Measurements from ENCODE around the gene CLIP1. TPM values are rescaled to one million over a fixed set of nuclear protein-coding genes. Genes with fewer than 3 reads are reported as not detected.
A peak's percentile ranks its signal among the peaks of the same experiment; 100 is the strongest.

The CLIP1 gene
- total and polyA plus RNA-seq, 2 of the 13 experiments (the other 11 are each of a cell fraction or from before 2014, with no cell fraction given), result 28.9 to 43.7 TPM

- TF ChIP-seq FOXK1 (CRISPR knock-in tag; IDR thresholded peaks at IDR 0.05; ENCODE audit: borderline replicate concordance, low read depth) (peak; percentile 95; the same call in 1 of the 2 replicates), MBD4 (IDR thresholded peaks at IDR 0.05; ENCODE audit: borderline replicate concordance, low read length) (no peak), ZNF75D (CRISPR knock-in tag; IDR thresholded peaks at IDR 0.05; ENCODE audit: borderline replicate concordance) (no peak), ZNF331 (CRISPR knock-in tag; IDR thresholded peaks at IDR 0.05) (peak; percentile 68; the same call in 1 of the 2 replicates), KDM4B (CRISPR knock-in tag; IDR thresholded peaks at IDR 0.05) (peak; percentile 87; the same call in 1 of the 2 replicates), ZNF557 (CRISPR knock-in tag; IDR thresholded peaks at IDR 0.05) (no peak), ZNF33B (CRISPR knock-in tag; IDR thresholded peaks at IDR 0.05) (peak; percentile 78; the same call in 1 of the 2 replicates), ZNF563 (CRISPR knock-in tag; IDR thresholded peaks at IDR 0.05) (peak; percentile 47; the same call in 1 of the 2 replicates), KMT2A (CRISPR knock-in tag; IDR thresholded peaks at IDR 0.05) (peak; percentile 95), SIN3A (IDR thresholded peaks at IDR 0.05; ENCODE audit: borderline replicate concordance, low read depth, low read length) (peak; percentile 99)
- TF ChIP-seq, protein P1, sequence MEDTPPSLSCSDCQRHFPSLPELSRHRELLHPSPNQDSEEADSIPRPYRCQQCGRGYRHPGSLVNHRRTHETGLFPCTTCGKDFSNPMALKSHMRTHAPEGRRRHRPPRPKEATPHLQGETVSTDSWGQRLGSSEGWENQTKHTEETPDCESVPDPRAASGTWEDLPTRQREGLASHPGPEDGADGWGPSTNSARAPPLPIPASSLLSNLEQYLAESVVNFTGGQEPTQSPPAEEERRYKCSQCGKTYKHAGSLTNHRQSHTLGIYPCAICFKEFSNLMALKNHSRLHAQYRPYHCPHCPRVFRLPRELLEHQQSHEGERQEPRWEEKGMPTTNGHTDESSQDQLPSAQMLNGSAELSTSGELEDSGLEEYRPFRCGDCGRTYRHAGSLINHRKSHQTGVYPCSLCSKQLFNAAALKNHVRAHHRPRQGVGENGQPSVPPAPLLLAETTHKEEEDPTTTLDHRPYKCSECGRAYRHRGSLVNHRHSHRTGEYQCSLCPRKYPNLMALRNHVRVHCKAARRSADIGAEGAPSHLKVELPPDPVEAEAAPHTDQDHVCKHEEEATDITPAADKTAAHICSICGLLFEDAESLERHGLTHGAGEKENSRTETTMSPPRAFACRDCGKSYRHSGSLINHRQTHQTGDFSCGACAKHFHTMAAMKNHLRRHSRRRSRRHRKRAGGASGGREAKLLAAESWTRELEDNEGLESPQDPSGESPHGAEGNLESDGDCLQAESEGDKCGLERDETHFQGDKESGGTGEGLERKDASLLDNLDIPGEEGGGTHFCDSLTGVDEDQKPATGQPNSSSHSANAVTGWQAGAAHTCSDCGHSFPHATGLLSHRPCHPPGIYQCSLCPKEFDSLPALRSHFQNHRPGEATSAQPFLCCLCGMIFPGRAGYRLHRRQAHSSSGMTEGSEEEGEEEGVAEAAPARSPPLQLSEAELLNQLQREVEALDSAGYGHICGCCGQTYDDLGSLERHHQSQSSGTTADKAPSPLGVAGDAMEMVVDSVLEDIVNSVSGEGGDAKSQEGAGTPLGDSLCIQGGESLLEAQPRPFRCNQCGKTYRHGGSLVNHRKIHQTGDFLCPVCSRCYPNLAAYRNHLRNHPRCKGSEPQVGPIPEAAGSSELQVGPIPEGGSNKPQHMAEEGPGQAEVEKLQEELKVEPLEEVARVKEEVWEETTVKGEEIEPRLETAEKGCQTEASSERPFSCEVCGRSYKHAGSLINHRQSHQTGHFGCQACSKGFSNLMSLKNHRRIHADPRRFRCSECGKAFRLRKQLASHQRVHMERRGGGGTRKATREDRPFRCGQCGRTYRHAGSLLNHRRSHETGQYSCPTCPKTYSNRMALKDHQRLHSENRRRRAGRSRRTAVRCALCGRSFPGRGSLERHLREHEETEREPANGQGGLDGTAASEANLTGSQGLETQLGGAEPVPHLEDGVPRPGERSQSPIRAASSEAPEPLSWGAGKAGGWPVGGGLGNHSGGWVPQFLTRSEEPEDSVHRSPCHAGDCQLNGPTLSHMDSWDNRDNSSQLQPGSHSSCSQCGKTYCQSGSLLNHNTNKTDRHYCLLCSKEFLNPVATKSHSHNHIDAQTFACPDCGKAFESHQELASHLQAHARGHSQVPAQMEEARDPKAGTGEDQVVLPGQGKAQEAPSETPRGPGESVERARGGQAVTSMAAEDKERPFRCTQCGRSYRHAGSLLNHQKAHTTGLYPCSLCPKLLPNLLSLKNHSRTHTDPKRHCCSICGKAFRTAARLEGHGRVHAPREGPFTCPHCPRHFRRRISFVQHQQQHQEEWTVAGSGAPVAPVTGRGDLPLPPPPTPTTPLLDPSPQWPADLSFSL (CRISPR knock-in tag; IDR thresholded peaks at IDR 0.05), result no peak
- TF ChIP-seq, protein P2, sequence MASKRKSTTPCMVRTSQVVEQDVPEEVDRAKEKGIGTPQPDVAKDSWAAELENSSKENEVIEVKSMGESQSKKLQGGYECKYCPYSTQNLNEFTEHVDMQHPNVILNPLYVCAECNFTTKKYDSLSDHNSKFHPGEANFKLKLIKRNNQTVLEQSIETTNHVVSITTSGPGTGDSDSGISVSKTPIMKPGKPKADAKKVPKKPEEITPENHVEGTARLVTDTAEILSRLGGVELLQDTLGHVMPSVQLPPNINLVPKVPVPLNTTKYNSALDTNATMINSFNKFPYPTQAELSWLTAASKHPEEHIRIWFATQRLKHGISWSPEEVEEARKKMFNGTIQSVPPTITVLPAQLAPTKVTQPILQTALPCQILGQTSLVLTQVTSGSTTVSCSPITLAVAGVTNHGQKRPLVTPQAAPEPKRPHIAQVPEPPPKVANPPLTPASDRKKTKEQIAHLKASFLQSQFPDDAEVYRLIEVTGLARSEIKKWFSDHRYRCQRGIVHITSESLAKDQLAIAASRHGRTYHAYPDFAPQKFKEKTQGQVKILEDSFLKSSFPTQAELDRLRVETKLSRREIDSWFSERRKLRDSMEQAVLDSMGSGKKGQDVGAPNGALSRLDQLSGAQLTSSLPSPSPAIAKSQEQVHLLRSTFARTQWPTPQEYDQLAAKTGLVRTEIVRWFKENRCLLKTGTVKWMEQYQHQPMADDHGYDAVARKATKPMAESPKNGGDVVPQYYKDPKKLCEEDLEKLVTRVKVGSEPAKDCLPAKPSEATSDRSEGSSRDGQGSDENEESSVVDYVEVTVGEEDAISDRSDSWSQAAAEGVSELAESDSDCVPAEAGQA (IDR thresholded peaks at IDR 0.05; ENCODE audit: low read depth), result peak; percentile 81; the same call in 1 of the 2 replicates
- TF ChIP-seq, protein P2 (CRISPR knock-in tag; IDR thresholded peaks at IDR 0.05; ENCODE audit: borderline replicate concordance), result no peak
- TF ChIP-seq, protein P3, sequence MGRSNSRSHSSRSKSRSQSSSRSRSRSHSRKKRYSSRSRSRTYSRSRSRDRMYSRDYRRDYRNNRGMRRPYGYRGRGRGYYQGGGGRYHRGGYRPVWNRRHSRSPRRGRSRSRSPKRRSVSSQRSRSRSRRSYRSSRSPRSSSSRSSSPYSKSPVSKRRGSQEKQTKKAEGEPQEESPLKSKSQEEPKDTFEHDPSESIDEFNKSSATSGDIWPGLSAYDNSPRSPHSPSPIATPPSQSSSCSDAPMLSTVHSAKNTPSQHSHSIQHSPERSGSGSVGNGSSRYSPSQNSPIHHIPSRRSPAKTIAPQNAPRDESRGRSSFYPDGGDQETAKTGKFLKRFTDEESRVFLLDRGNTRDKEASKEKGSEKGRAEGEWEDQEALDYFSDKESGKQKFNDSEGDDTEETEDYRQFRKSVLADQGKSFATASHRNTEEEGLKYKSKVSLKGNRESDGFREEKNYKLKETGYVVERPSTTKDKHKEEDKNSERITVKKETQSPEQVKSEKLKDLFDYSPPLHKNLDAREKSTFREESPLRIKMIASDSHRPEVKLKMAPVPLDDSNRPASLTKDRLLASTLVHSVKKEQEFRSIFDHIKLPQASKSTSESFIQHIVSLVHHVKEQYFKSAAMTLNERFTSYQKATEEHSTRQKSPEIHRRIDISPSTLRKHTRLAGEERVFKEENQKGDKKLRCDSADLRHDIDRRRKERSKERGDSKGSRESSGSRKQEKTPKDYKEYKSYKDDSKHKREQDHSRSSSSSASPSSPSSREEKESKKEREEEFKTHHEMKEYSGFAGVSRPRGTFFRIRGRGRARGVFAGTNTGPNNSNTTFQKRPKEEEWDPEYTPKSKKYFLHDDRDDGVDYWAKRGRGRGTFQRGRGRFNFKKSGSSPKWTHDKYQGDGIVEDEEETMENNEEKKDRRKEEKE (IDR thresholded peaks at IDR 0.05), result no peak
Observed at GRCh38 chr12:122266230-122266901, 156.1 kb downstream of the CLIP1 start, which contains the start of gene VPS33A (continued).
